Measurements from ENCODE around the gene YKT6. TPM values are rescaled to one million over a fixed set of nuclear protein-coding genes. Genes with fewer than 3 reads are reported as not detected.

YKT6 gene
- total RNA-seq, 1 experiment from 2014 or later, result 96.2 TPM

- no peak for DNase-seq (ENCODE audit: low spot score)
- in situ Hi-C loops (cut with HindIII; ENCODE audit: low sequenced_read_pairs), result no loop called here
Observed at GRCh38 chr7:44224974-44225565, 24.3 kb downstream of the YKT6 start.

DNA sequence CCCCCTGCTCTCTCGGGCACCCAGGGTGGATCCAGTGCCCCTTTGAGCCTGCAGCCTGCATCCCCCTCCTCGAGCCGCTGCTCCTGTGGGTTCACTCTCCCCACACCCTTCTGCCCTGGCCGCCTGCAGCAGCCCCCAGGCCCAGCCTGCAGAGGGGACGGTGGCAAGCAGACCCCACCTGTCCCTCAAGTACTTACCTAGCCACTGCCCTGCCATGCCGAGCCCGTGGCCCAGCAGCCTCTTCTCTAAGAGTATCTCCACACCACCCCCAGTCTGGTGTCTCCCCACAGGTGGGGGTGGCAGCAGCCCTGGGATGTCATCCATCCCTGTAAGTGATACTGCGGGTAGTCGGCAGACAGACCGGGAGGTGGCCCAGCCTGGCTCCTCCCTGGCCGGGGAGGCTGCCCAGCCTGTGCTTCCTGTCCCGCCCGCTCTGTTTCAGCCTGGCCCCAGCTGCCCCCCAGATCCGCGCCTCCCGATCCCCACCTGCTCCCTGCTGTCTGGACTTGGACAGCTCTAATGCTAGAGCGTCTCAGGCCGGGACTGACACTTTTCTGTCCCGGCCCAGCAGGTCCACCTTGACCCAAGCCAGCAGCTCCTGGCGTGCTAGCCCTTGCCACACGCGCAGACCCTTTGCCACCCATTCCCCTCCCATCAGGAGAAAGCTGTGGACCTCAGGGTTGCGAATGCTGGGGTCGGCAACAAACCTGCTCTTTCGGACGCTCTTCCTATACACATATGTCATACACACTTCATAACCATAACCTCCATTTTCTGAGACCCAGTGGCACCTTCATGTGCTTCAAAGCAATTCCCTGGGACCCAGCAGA lies 25.0 kb downstream of the YKT6 start:
- peak; percentile 72 for DNase-seq (ENCODE audit: low spot score)
- in situ Hi-C loops (cut with HindIII; ENCODE audit: low sequenced_read_pairs), result no loop called here

GRCh38 chr7:44226396-44226753 lies 25.6 kb downstream of the YKT6 start:
- in situ Hi-C loops (cut with HindIII; ENCODE audit: low sequenced_read_pairs), result no loop called here
- no peak for DNase-seq (ENCODE audit: low spot score)

DNA sequence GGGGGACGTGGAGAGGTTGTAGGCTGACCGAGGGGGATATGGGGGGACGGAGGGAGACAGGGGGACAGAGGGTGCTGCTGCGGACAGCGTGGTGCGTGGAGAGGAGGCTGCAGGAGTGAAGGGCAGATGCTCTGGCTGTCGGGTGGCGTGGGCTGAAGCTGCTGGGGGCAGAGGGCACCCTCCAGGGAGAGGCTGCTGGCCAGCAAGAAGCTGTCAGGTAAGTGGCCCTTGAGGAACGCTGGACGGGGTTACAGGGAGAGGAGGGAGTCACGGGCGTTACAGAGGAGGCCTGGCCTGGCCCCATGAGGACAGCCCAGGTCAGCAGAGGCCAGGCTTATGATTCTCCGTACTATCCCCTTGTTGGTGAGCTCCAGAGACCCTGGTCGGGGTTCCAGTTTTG lies 27.1 kb downstream of the YKT6 start:
- in situ Hi-C loops (cut with HindIII; ENCODE audit: low sequenced_read_pairs), result no loop called here
- no peak for DNase-seq (ENCODE audit: low spot score)

GRCh38 chr7:44228571-44229350 lies 28.0 kb downstream of the YKT6 start:
- in situ Hi-C loops (cut with HindIII; ENCODE audit: low sequenced_read_pairs), result no loop called here
- DNase-seq (ENCODE audit: low spot score), result no peak

DNA sequence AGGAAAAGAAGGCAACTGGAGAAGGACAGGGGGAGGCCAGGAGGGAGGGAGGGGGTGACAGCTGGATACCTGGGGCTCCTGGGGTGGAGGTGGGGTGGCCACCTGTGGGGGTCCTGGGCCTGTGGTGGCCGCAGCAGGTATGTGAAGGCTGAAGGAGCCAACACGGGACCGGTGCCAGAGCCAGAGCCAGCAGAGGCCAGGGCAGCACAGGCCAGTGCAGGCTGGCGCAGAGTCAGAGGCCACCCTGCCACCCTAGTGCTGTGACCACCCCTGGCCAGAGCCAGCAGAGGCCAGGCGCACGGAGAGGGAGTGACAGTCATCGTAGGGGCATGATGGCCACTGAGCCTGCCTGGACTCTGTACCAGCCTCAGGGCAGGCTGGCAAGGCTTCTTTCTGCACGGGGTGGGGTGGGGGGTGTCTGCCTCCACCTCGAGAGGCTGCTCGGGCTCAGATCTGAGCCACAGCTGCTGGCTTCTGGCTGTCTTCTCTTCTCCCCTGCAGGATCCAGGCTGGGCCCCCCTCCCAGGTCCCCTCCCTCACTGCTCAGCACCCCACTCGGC lies 28.8 kb downstream of the YKT6 start:
- in situ Hi-C loops (cut with HindIII; ENCODE audit: low sequenced_read_pairs), result no loop called here

GRCh38 chr7:44230286-44230685 lies 29.5 kb downstream of the YKT6 start:
- no peak for DNase-seq (ENCODE audit: low spot score)
- in situ Hi-C loops (cut with HindIII; ENCODE audit: low sequenced_read_pairs), result no loop called here

More for the DNA sequence above, 28.8 kb downstream of the YKT6 start:
- DNase-seq (ENCODE audit: low spot score), result no peak

- in situ Hi-C loops (cut with HindIII; ENCODE audit: low sequenced_read_pairs), result no loop called here
- DNase-seq (ENCODE audit: low spot score), result no peak
Observed at GRCh38 chr7:44231088-44231487, 30.3 kb downstream of the YKT6 start.

DNA sequence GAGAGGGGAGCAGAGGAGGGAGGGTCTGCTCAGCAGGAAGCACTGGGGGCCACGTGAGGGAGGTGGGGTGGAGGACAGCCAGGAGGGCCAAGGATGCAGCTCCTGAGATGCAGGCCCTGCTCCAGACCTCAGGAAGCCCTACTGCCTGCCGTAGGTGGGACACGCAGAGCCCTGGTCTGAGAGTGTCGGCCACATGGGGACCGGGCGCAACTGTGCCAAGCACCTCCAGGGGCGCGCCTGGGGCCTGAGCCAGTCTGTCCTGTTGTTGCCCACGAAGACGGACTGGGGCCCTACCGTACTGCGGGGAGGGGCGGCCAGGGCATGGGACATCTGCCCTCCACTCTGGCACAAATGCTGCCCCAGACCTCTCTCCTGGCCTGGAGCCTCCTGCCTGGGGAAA lies 31.6 kb downstream of the YKT6 start:
- no peak for DNase-seq (ENCODE audit: low spot score)
- in situ Hi-C loops (cut with HindIII; ENCODE audit: low sequenced_read_pairs), result no loop called here

- in situ Hi-C loops (cut with HindIII; ENCODE audit: low sequenced_read_pairs), result no loop called here
- no peak for DNase-seq (ENCODE audit: low spot score)
Observed at GRCh38 chr7:44232901-44233715, 32.3 kb downstream of the YKT6 start.

DNA sequence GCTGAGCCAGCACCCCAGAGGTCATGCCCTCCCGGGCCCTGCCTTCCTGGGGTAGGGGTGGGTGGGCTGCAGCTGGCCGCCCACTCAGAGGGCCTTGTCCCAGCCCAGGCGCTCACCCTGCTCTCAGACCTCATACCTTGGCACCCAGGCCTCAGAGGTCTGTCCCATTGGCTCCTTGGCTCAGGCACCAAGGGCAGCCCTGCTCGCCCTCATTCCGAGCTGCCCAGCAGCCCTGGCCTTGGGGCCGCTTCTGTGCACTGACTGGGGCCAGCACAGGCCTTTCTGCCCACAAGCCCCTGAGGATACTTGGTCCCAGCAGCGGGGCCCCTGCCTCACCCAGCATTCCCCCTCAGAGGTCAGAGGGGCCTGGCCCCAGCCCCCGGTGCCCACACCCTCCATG lies 34.3 kb downstream of the YKT6 start:
- DNase-seq (ENCODE audit: low spot score), result no peak
- in situ Hi-C loops (cut with HindIII; ENCODE audit: low sequenced_read_pairs), result no loop called here

DNA sequence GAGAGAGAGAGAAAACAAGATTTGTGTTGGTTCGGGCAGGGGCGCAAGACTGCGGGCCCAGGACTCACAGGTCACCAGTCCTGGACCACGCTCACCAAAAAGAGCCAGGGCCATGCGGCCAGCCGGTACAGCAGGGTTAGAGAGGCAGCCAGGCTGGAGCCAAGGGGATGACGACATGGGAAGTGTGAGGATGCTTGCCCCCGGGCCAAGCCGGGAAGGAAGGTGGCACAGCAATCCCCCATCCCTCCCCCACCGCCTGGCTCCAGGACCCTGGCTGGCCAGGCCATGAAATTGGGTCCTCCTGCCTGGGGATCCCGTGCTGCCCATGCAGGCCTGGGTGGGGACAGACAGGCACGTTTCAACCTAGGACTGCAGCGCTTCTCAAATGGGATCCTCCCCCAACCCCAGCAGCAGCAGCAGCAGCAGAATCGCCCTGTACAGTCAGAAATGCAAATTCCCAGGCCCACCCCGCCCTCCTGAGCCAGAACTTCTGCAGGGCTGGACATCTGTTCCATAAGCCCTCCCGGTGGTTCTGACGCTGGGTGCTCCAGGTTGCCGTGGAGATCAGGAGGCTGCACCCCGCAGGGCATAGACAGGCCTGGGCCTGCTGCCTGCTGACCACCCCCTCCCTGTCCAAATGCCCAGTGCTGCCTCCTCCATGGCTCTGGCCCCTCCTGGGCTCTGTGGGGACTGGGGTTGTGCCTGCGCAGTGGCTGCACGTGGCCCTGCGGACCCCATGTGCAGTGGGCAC lies 35.0 kb downstream of the YKT6 start:
- in situ Hi-C loops (cut with HindIII; ENCODE audit: low sequenced_read_pairs), result no loop called here
- DNase-seq (ENCODE audit: low spot score), result peak; percentile 67

DNA sequence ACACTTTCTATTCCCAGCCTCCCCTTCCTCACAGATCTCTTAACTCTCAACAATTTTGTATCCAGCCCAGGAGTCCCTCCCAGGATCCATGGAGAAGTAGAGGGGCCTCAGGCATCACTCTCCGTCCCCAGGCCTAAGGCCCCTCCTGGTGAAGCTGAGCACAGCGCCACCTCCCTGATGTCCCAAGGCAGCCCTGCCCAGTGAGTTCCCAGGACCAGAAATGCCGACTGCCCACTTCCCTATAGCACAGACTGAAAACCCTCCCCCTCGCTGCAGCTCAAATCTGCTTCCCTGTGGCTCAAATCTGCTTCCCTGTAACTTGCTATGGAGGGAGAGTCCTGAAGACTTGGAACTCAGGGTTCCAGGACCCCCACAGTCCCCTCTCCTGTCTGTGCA lies 35.6 kb downstream of the YKT6 start:
- in situ Hi-C loops (cut with HindIII; ENCODE audit: low sequenced_read_pairs), result no loop called here
- no peak for DNase-seq (ENCODE audit: low spot score)

DNA sequence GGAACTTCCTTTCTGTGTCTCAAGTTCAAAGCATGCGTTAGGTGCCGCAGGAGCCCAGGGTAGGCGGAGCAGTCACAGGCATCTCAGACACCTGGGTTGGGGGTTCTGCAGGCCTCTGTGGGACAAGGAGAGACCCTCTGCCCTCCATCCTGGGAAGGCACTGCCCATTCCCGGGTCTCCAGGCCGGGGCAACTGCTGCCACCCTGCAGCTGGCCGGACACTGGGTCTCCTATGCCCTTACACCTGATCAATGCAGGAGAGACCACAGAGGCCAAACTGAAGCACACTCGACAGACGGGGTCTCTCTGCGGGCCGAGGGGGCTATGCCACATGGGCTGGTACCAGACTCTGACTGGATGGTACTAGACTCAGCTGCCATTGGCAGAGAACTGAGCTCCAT lies 36.9 kb downstream of the YKT6 start:
- in situ Hi-C loops (cut with HindIII; ENCODE audit: low sequenced_read_pairs), result no loop called here
- no peak for DNase-seq (ENCODE audit: low spot score)

GRCh38 chr7:44238116-44238695 lies 37.4 kb downstream of the YKT6 start:
- in situ Hi-C loops (cut with HindIII; ENCODE audit: low sequenced_read_pairs), result no loop called here
- DNase-seq (ENCODE audit: low spot score), result no peak

DNA sequence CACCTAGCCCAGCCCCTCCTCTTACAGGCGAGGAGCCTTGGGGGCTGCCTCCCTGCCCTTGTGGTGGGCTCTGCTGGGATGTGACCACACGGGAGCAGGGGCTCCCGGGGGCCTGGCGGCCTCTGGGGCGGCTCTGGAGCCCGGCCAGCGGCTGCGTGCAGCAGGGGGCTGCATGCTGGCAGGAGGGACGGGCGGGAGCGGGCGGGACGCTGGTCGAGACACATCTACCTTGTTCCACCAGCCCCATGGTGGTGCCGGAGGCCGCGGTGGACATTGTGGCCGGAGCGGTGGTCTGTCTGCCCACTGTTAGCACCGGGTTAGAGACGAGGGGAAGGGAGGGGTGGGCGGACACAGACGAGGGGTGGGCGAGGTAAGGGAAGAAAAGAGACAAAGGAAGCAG lies 38.6 kb downstream of the YKT6 start:
- no peak for DNase-seq (ENCODE audit: low spot score)
- in situ Hi-C loops (cut with HindIII; ENCODE audit: low sequenced_read_pairs), result no loop called here

GRCh38 chr7:44240376-44240775 lies 39.6 kb downstream of the YKT6 start:
- no peak for DNase-seq (ENCODE audit: low spot score)
- in situ Hi-C loops (cut with HindIII; ENCODE audit: low sequenced_read_pairs), result no loop called here

DNA sequence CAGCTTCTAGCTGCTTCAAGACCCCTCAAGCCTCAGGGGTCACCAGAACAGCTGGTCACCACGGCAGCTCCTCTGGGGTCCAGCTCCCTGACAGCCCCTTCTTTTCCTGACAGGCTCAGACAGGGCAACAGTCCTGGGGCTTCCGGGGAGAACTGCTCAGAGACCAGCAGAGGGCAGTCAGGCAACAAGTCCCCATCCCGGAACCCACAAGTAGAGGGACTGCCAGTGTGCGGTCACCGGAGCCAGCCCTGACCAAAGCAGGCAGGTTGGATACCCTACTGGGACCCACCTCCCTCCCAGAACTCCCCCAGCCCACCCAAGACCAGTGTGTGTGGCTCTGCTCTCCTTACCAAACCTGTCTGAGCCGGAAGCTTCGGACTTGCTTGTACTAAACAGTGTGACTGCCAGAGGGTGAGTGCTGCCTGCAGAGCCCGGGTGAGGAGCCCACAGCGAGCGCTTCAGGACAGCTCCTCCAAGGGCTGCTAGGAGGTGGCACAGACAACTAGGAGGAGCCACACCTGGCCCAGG lies 40.3 kb downstream of the YKT6 start:
- in situ Hi-C loops (cut with HindIII; ENCODE audit: low sequenced_read_pairs), result no loop called here
- DNase-seq (ENCODE audit: low spot score), result peak; percentile 90
